CD14-positive monocyte (primary cell): ENCODE measurements around the gene SPATS2. TPM values are rescaled to one million over a fixed set of nuclear protein-coding genes. Genes with fewer than 3 reads are reported as not detected.

Experiments
- DNase-seq, 3 donors: peaks; one replicate each; pipeline ENCODE4 v3.0.0-alpha.2; 2011 to 2022
- H2AFZ ChIP-seq: 2 replicates; pipeline ENCODE4 v1.6.0; 2012; ENCODE audit warnings: mild to moderate bottlenecking, low read depth, low read length, inconsistent platforms; ENCODE audit not compliant: insufficient read depth, poor library complexity, severe bottlenecking
- H3K27ac ChIP-seq, 2 donors: 1 replicate in 1 of 2; 2 replicates in 1 of 2; pipeline ENCODE4 v1.5.1; 2012 to 2013; ENCODE audit warnings: low read length in 2 of 2, control low read depth in 1 of 2, inconsistent platforms in 1 of 2, low read depth in 1 of 2, mild to moderate bottlenecking in 1 of 2
- H3K27me3 ChIP-seq, 2 donors: one replicate each; pipeline versions ENCODE4 v1.6.0 to v1.6.1; 2011 to 2013; ENCODE audit warnings: low read length in 2 of 2; ENCODE audit not compliant: control insufficient read depth in 2 of 2, insufficient read depth in 2 of 2
- H3K36me3 ChIP-seq, 2 donors: replicated peaks in 1 of 2; 1 replicate in 1 of 2; 2 replicates in 1 of 2; pipeline versions ENCODE4 v1.5.1 to v1.6.1; 2012 to 2013; ENCODE audit warnings: low read length in 2 of 2, control low read depth in 1 of 2, inconsistent platforms in 1 of 2, mild to moderate bottlenecking in 1 of 2; ENCODE audit not compliant: insufficient read depth in 2 of 2, control insufficient read depth in 1 of 2
- H3K4me1 ChIP-seq, 2 donors: 1 replicate in 1 of 2; 2 replicates in 1 of 2; pipeline versions ENCODE4 v1.5.1 to v1.6.1; 2012 to 2013; ENCODE audit warnings: low read length in 2 of 2, control low read depth in 1 of 2, inconsistent platforms in 1 of 2, mild to moderate bottlenecking in 1 of 2, moderate library complexity in 1 of 2; ENCODE audit not compliant: insufficient read depth in 2 of 2, control insufficient read depth in 1 of 2
- H3K4me2 ChIP-seq: replicated peaks from 2 replicates; pipeline ENCODE3; 2012; ENCODE audit warnings: low read length, moderate library complexity, mild to moderate bottlenecking; ENCODE audit not compliant: poor library complexity, severe bottlenecking; ENCODE audit errors: extremely low read depth
- H3K4me3 ChIP-seq, 3 experiments: fragments of 200-600 bp in 1 of 3; sonication (generic) in 1 of 3; replicated peaks in 1 of 3; 1 replicate in 2 of 3; 2 replicates in 1 of 3; pipeline ENCODE4 v1.5.1; 2011 to 2013; ENCODE audit warnings: low read length in 3 of 3, mild to moderate bottlenecking in 3 of 3, control low read depth in 2 of 3, low read depth in 2 of 3, inconsistent platforms in 1 of 3, moderate library complexity in 1 of 3
- H3K79me2 ChIP-seq: 2 replicates; pipeline ENCODE4 v1.6.0; 2012; ENCODE audit warnings: mild to moderate bottlenecking, control low read depth, inconsistent platforms, low read length, moderate library complexity; ENCODE audit not compliant: insufficient read depth
- H3K9ac ChIP-seq: 2 replicates; pipeline ENCODE4 v1.6.0; 2017; ENCODE audit warnings: low read length, mild to moderate bottlenecking; ENCODE audit not compliant: insufficient read depth, poor library complexity, severe bottlenecking
- H3K9me3 ChIP-seq, 2 donors: replicated peaks in 1 of 2; 1 replicate in 1 of 2; 2 replicates in 1 of 2; pipeline versions ENCODE4 v1.5.1 to v1.6.1; 2012 to 2013; ENCODE audit warnings: low read length in 2 of 2, control low read depth in 1 of 2; ENCODE audit not compliant: control insufficient read depth in 1 of 2, insufficient read depth in 1 of 2
- H4K20me1 ChIP-seq: 2 replicates; pipeline ENCODE4 v1.6.0; 2012; ENCODE audit warnings: mild to moderate bottlenecking, low read length, control low read depth, moderate library complexity; ENCODE audit not compliant: insufficient read depth
- H3K27ac Mint-ChIP-seq, 7 donors: one replicate each; pipeline ENCODE4 v1.8.0; 2020; ENCODE audit warnings: mild to moderate bottlenecking in 7 of 7, mixed read lengths in 7 of 7, moderate library complexity in 6 of 7, inconsistent platforms in 2 of 7
- H3K27me3 Mint-ChIP-seq, 3 donors: one replicate each; pipeline ENCODE4 v1.8.0; 2021 to 2022; ENCODE audit warnings: low read depth in 3 of 3, mild to moderate bottlenecking in 3 of 3, mixed read lengths in 3 of 3, moderate library complexity in 3 of 3, inconsistent platforms in 1 of 3
- H3K36me3 Mint-ChIP-seq, 2 donors: one replicate each; pipeline ENCODE4 v1.8.0; 2020; ENCODE audit warnings: mixed read lengths in 2 of 2, inconsistent platforms in 1 of 2, mild to moderate bottlenecking in 1 of 2
- H3K4me1 Mint-ChIP-seq: one replicate; pipeline ENCODE4 v1.8.0; 2020; ENCODE audit warnings: mild to moderate bottlenecking, mixed read lengths
- H3K4me3 Mint-ChIP-seq, 2 donors: one replicate each; pipeline ENCODE4 v1.8.0; 2020; ENCODE audit warnings: mild to moderate bottlenecking in 2 of 2, mixed read lengths in 2 of 2, moderate library complexity in 1 of 2
- H3K9me3 Mint-ChIP-seq, 7 donors: one replicate each; pipeline ENCODE4 v1.8.0; 2020 to 2022; ENCODE audit warnings: mixed read lengths in 7 of 7, mild to moderate bottlenecking in 6 of 7, moderate library complexity in 6 of 7, inconsistent platforms in 2 of 7
- WGBS: methylation state at CpG from one replicate; pipeline ENCODE4 v1.1.5; 2013; ENCODE audit warnings: missing lambda C conversion rate; ENCODE audit not compliant: insufficient coverage; 5-methylcytosine and 5-hydroxymethylcytosine counted together
- intact Hi-C, 2 donors: fragments of 100-400 bp; cut with micrococcal nuclease; formaldehyde crosslinking; loops; one replicate each; pipeline versions ENCODE4 v1.15.0 to v1.15.1; 2023
- polyA plus RNA-seq, 3 donors: library from polyadenylated mRNA; depleted of rRNA in 1 of 3; unstranded in 2 of 3; stranded (reverse) in 1 of 3; fragments of 300-500 nt in 2 of 3; fragments of >200 nt in 1 of 3; fragmentation: Illumina TruSeq in 2 of 3; gene quantifications; 1 replicate in 2 of 3; 2 replicates in 1 of 3; pipeline ENCODE4 v1.2.3, GENCODE V29; 2012 to 2021
- TF ChIP-seq, protein P1 (sequence below): fragments of 200-600 bp; IDR thresholded peaks from one replicate; pipeline ENCODE4 v1.8.0; 2022; ENCODE audit warnings: antibody characterized with exemption, mild to moderate bottlenecking

The SPATS2 gene
- polyA plus RNA-seq, 3 donors: 1.1 to 3.2 (median 1.8) TPM

DNA sequence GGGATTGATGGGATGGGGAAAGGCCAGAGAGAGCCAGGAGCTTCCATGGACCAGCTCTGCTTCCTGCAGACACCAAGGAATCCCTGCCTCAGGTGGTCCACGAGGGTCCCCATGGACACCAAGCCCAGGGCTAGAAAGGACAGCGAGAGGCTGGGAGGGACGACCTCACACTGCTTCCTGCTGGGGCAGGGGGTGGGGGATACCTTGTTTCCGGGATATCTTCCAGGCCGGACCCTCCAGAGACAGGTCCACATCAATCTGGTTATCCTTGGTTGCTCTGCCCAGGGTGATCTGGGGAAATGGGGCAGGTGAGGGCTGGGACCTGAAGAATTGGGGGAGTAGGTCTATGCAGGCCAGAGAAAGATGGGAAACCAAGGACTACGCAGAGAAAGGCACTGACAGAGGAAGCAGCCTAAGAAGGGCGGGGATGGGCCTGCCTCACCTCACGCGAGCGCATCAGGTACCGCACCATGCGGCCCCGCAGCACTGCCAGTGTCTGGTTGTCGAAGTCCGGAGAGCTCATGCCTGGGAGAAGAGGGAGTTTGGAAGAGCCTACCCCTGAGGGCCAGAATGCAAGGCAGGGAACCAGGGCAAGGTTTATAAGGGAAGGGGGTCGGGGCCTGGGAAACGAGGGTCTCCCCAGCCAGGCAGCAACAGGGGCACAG lies 191.9 kb downstream of the SPATS2 start:
- peaks cover 69 to 80% of the 10 kb centered on the region in 2 donors for H3K36me3 Mint-ChIP-seq
- H3K4me3 ChIP-seq: no peak overlapping the region
- TF ChIP-seq, protein P1, sequence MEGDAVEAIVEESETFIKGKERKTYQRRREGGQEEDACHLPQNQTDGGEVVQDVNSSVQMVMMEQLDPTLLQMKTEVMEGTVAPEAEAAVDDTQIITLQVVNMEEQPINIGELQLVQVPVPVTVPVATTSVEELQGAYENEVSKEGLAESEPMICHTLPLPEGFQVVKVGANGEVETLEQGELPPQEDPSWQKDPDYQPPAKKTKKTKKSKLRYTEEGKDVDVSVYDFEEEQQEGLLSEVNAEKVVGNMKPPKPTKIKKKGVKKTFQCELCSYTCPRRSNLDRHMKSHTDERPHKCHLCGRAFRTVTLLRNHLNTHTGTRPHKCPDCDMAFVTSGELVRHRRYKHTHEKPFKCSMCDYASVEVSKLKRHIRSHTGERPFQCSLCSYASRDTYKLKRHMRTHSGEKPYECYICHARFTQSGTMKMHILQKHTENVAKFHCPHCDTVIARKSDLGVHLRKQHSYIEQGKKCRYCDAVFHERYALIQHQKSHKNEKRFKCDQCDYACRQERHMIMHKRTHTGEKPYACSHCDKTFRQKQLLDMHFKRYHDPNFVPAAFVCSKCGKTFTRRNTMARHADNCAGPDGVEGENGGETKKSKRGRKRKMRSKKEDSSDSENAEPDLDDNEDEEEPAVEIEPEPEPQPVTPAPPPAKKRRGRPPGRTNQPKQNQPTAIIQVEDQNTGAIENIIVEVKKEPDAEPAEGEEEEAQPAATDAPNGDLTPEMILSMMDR: no peak
- no peaks in the 10 kb centered on the region for H3K27me3 ChIP-seq
- no peak overlapping the region for H3K4me3 Mint-ChIP-seq
- no peak overlapping the region for H3K27ac ChIP-seq
- H3K4me1 Mint-ChIP-seq: no peaks in the 10 kb centered on the region
- over 99% methylated on average over 14 of the region's 17 CpGs for WGBS
- peak overlapping the region in 2 of 7 donors; percentile 47 to 74 for H3K27ac Mint-ChIP-seq
- H3K9me3 Mint-ChIP-seq: no peaks in the 10 kb centered on the region
- intact Hi-C loops: no loop called here
- H2AFZ ChIP-seq: no peak overlapping the region
- H3K4me1 ChIP-seq: no peaks in the 10 kb centered on the region
- no peak overlapping the region for H3K4me2 ChIP-seq
- no peaks in the 10 kb centered on the region for H3K79me2 ChIP-seq
- no peak overlapping the region for H3K9ac ChIP-seq
- peaks cover 0 to 3% (median under 1%) of the 10 kb centered on the region in 3 donors for H3K27me3 Mint-ChIP-seq
- peaks cover 2% of the 10 kb centered on the region for H4K20me1 ChIP-seq
- DNase-seq: no peak
- peaks cover 79 to 87% of the 10 kb centered on the region in 2 donors for H3K36me3 ChIP-seq
- no peaks in the 10 kb centered on the region for H3K9me3 ChIP-seq

DNA sequence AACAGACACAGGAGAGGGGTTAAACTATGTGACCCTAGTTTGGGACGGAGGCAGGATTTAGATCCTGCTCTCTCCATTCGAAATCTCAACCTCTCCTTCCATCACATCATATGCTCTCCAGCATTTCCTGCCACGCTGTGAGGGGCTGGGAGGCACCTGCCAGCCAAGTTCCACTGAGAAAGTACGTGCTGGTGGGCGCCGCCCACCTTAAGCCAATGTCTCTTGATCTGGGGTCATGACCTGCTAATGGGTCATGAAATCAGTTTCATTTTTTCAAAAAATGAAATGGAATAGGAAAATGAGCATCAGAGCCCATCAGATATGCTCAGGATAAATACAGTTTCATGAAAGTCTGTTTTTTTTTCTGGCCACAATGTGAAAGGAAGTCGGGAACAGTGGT lies 193.4 kb downstream of the SPATS2 start:
- Histone ChIP-seq H3K9me3 (no peaks in the 10 kb centered on the region), H3K27ac (no peak overlapping the region), H3K4me3 (no peak overlapping the region), H3K27me3 (no peaks in the 10 kb centered on the region), H4K20me1 (peaks cover 16% of the 10 kb centered on the region), H3K9ac (no peak overlapping the region), H3K4me2 (no peak overlapping the region), H3K4me1 (no peaks in the 10 kb centered on the region), H3K79me2 (peaks cover 4% of the 10 kb centered on the region), H3K36me3 (peaks cover 95 to 100% of the 10 kb centered on the region in 2 donors), H2AFZ (no peak overlapping the region)
- 96% methylated on average over 6 of the region's 7 CpGs for WGBS
- H3K27ac Mint-ChIP-seq: peak overlapping the region in 1 of 7 donors; percentile 81
- H3K36me3 Mint-ChIP-seq: peaks cover 83 to 95% of the 10 kb centered on the region in 2 donors
- peaks cover 0 to 1% (median 0%) of the 10 kb centered on the region in 3 donors for H3K27me3 Mint-ChIP-seq
- TF ChIP-seq, protein P1: no peak
- H3K4me1 Mint-ChIP-seq: peaks cover 7% of the 10 kb centered on the region
- H3K9me3 Mint-ChIP-seq: no peaks in the 10 kb centered on the region
- intact Hi-C loops: no loop called here
- DNase-seq: no peak
- no peak overlapping the region for H3K4me3 Mint-ChIP-seq
